Effector CD8-positive, alpha-beta T cell (primary cell): ENCODE measurements around the gene METTL27.
"Not testable (repeated sequence)": the region's sequence is repeated elsewhere in the genome, so short reads cannot be mapped to it uniquely, and the experiment has no call there.

Source experiments
- DNase-seq: peaks from one replicate; lab custom pipeline; 2025; lab: John Stamatoyannopoulos, UW
- total RNA-seq, 4 experiments: gene quantifications; one replicate each; lab custom pipeline; 2026; lab: John Stamatoyannopoulos, UW

The METTL27 gene
- total RNA-seq: 0.10 to 1.2 (median 0.31) reads per million in 4 experiments

- DNase-seq: peak; percentile 83
Observed at GRCh38 chr7:73842067-73842976, at the start of gene METTL27. Gene METTL27, minus strand, starts transcription at chr7:73842516. Its CDS starts 376 bp downstream, at chr7:73842140.

GRCh38 chr7:73891178-73891885 is 49.0 kb upstream of the METTL27 start:
- no peak for DNase-seq

- no peak for DNase-seq
Observed at GRCh38 chr7:73890555-73891147, 48.3 kb upstream of the METTL27 start.

GRCh38 chr7:73888959-73889358 is 46.6 kb upstream of the METTL27 start:
- no peak for DNase-seq

- no peak for DNase-seq
Observed at GRCh38 chr7:73887762-73888161, 45.4 kb upstream of the METTL27 start.

- DNase-seq: no peak
Observed at GRCh38 chr7:73885975-73886798, 43.9 kb upstream of the METTL27 start.

- DNase-seq: no peak
Observed at GRCh38 chr7:73885433-73885974, 43.2 kb upstream of the METTL27 start.

GRCh38 chr7:73884867-73885422 is 42.6 kb upstream of the METTL27 start:
- DNase-seq: not testable (repeated sequence)

- no peak for DNase-seq
Observed at GRCh38 chr7:73882047-73882402, 39.7 kb upstream of the METTL27 start.

- no peak for DNase-seq
Observed at GRCh38 chr7:73881352-73882046, 39.2 kb upstream of the METTL27 start.

- DNase-seq: no peak
Observed at GRCh38 chr7:73880755-73881328, 38.5 kb upstream of the METTL27 start.

- no peak for DNase-seq
Observed at GRCh38 chr7:73879977-73880681, 37.8 kb upstream of the METTL27 start.

- DNase-seq: no peak
Observed at GRCh38 chr7:73876973-73877372, 34.7 kb upstream of the METTL27 start.

GRCh38 chr7:73876361-73876760 is 34.0 kb upstream of the METTL27 start:
- DNase-seq: no peak

- no peak for DNase-seq
Observed at GRCh38 chr7:73872056-73872908, 30.0 kb upstream of the METTL27 start.

GRCh38 chr7:73871163-73872011 is 29.1 kb upstream of the METTL27 start:
- DNase-seq: no peak

GRCh38 chr7:73870041-73870492 is 27.8 kb upstream of the METTL27 start:
- no peak for DNase-seq
